Fibroblast of skin of left biceps (primary cell): ENCODE data around the gene OR5B21.

ENCODE experiments used
- DNase-seq, 2 experiments: peaks; one replicate each; pipeline ENCODE4 v3.0.0-alpha.2; 2013; ENCODE audit warnings: low read depth in 2 of 2

Gene OR5B21

GRCh38 chr11:58508005-58508404 is at the start of gene OR5B21:
Gene OR5B21 (minus strand): TSS chr11:58508105. CDS start chr11:58508105, 0 bp downstream.
- DNase-seq, result no peak

DNA sequence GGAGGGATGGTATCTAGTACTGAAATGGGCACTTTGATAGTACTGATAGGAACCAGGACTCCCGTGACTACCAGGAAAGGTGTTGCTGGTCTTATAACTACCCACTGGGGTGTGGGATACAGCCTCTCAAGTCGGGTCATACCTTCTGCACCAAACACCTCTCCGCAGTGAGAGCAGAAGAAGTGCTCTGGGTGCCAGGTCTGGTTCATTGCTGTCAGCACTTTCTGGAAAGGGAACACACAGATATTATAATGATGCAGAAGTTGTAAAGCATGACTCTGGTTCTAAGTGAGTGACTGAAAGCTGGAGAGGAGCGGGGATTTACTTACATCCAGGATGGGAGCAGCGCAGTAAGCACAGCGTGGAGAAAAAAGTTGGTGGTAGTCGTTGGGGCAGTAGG is 41.7 kb upstream of the OR5B21 start:
- no peak for DNase-seq

- no peak for DNase-seq
These were observed 38.9 kb upstream of the OR5B21 start for GRCh38 chr11:58546841-58547240.

GRCh38 chr11:58531865-58532341 is 24.0 kb upstream of the OR5B21 start:
- DNase-seq, result no peak

- no peak for DNase-seq
These were observed 22.3 kb upstream of the OR5B21 start for GRCh38 chr11:58530236-58530635.

DNA sequence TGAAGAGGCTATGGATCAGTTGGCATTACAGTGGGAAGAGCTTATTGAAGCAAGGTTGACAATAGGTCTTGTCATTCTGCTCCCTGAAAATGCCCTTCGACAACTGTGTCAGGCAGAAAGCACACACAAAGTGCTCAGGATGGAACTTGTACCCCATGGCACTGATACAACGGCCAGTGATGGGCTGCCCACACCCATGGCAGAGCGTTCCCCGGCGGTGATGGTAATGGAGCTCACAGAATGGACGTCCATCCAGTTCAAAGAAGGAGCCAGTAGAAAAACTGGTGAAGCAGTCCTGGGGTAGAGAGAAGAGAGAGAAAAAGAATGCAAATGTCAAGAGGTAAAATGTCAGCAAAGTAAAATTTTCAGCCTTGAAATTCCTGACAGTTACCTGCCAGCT is 19.5 kb upstream of the OR5B21 start:
- DNase-seq, result no peak

DNA sequence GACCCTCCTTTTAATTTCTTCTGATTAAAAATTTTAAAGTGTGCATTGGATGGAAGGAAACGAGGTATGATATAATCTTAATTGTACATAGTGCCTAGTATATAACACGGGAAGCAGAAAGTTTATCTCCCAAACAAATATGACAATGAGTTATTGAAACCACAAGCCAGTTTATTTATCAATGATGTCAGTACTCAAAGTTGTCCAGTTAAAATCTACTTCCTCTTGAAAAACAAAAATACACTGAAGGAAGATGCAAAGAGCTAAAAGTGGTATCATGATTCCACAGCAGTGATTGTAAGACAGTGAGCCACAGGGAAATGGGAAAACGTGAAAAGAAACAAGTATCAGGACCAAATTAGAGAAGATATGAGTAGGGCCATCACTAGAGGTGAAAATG is 18.8 kb upstream of the OR5B21 start:
- DNase-seq, result no peak

DNA sequence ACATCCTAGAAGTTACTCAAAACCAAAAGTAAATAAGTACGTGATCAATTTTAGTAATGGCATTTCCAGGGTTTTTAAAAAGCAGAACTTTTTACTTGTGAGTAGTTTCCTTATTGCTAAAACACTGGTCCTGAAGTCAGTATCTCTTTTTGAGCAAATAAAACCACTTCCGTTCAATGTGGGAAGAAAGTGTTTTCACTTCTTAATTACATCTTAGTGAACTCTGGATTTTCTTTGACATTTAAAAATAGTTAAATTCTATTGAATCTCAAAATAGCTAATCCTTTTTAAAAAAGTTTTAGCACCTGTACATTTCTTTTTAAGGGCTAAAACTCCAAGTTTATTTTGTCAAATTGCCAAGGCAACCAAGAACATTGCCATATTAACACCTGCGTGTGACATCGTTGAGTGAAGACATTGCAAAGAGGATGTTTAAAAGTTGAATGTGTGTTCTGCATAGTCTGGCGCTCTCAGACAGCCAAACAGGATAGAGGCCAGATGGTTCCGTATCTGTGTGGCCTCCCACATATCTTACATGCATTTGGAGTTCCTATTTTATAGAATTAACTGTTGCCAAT is 17.2 kb upstream of the OR5B21 start:
- DNase-seq, result no peak

DNA sequence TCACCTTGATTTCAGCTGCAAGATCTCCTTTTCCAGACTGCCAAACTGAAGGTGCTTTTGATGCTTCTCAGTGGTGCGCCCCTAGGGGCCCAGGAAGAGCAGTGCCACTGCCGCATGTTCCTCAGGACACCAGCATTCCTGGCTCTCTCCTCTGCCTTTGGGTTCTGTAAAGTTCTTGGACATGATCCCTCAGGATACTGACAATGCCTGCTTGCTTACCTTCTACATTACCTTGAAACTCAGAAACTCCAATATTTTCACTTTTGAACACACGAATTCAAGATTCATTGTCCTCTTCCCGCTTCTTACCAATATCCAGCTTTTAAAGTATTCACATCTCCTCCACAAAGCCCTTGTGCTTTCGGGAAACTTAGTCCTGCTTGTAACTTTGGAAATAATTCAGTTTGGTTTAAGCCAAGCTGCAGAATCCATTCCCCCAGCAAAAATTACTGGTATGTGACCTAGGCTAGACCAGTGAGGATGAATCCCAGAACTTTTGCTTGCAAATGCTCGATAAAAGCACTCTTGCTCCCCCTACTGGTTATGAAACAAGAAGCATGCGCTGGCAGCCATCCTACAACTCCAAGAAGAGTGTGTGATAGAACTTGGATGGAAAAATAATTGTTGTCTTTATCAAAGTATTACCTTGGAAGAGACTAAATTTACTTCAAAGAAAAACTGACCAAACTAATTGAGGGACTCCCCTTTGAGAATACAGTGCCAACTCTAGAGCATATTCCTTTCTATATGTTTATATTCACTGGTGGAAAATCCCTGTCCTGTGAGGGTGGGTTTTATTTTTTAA is 16.5 kb upstream of the OR5B21 start:
- DNase-seq, result peak; percentile 40 to 54

- peak; percentile 12 to 17 for DNase-seq
These were observed 6.0 kb upstream of the OR5B21 start for GRCh38 chr11:58513747-58514367.

GRCh38 chr11:58511636-58512035 is 3.7 kb upstream of the OR5B21 start:
- no peak for DNase-seq

DNA sequence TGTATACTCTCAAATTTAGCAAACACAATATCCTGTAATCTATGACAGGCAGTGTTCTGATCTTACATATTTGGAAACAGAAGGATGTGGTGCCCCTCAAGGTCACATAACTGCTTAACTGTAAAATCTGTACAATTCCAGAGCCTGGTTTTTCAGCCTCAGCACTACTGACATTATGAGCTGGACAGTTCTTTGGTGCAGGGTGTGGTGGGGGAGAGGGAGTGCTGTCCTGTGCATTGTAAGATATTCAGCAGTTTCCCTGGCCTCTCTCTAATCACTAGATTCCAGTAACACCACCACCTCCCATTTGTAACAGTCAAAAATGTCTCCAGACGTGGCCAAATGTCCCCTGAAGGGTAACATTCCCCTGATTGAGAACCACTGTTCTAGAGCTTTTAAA is 1.8 kb upstream of the OR5B21 start:
- DNase-seq, result no peak

GRCh38 chr11:58508814-58509213 is 909 bp upstream of the OR5B21 start:
- no peak for DNase-seq

DNA sequence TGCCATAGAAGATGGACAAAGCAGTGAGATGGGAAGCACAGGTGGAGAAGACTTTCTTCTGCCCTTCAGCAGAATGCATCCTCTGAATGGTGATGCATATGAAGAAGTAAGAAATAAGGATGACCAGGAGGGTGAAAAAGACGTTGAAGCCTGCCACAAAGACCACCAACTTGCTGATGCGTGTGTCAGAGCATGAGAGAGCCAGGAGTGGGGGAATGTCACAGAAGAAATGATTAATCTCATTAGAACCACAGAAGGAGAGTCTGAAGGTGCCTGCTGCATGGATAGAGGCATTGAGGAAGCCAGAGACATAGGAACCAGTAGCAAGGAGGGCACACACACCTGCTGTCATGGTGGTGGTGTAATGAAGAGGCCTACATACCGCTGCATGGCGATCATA is 550 bp downstream of the OR5B21 start:
- DNase-seq, result no peak

DNA sequence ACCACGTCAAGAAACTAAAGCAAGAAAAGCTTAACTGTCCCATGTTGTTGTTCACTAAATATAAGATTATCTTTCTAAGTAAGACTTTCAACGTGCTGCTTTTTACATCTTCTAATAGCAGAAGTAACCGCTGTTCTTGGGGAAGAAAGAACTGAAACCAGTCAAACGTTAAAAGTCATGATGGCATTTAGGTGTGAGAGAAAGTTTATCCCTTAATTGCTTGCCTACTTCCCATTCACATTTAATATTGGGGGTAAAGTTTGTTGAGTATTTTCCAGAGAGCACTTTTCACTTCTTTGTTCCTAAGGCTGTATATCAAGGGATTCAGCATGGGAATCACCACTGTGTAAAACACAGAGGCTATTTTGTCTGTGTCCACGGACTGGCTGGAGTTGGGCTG is 970 bp downstream of the OR5B21 start:
- DNase-seq, result no peak

DNA sequence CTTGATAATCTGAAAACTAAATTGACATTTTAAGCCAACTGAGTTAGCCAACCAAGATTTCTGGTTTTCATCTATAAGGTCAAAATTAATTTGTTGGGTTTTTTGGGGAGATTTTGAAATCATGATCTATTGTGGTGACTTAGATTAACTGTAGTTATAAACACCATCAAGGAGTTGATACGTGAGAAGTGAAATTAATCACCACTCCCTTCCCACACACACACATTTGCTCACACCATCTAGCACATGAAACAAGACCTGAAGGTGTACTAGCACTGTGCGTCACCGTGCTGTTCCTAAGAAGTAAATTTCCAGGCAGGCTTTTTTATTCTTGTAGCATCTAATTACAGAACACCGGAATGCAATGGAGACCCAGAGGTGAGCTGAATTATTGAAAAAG is 2.1 kb downstream of the OR5B21 start:
- no peak for DNase-seq

GRCh38 chr11:58504232-58504631 is 3.7 kb downstream of the OR5B21 start:
- DNase-seq, result no peak

DNA sequence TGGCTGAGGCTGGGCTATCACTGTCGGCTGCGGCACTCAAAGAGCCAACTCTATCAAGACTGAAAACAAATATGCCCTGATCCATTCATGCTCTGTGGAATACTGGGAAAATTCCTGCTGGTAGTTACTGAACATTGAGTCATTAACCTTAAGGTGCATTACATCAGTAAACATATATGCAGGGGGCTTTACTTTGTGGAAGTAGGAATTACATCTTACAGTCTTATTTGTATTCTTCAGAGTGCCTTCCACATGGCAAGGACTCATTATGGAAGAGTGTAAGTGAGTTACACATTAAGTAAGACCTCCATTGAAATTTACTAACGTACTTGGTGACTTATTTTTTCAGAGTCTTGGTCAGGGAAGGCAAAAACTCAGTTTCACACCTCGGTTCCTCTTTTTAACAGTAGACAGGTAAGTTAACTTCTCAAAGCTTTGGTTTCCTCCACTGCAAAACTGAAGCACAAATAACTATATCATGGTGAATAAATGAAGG is 4.5 kb downstream of the OR5B21 start:
- DNase-seq, result no peak

DNA sequence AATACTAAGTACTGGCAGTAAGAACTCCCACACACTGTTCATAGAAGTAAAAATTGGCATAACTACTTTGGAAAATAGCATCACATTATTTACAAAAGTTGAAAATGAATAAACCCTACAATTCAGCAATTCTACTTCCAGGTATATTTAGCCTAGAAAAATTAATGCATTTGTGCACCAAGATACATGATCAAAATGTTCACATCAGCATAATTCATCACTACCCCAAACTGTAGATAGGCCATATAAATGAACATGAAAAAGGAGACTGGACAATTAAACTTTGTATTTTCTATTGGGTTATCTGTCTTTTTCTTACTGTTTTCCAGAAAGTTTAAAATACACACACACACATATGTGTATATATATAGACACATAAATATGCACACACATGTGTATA is 5.9 kb downstream of the OR5B21 start:
- no peak for DNase-seq

- no peak for DNase-seq
These were observed 9.4 kb downstream of the OR5B21 start for GRCh38 chr11:58498464-58498863.

DNA sequence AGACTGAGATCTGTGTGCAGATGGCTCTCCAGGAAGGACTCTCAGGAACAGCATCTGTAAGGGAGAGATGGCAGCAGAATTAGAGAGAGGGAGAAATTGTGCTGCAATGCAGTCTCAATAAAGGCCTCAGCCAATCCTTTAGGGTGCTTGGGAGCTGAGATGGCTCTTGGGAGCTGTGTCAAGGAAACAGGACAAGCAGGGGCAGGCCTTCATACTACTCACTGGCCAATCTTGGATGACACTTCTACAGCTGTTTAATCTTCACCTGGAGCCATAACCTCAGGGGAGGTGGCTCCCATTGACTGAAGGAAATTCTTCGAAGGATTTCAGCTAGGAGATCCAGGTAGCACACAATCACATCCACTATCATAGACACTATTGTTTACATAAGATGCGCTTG is 10.0 kb downstream of the OR5B21 start:
- no peak for DNase-seq

DNA sequence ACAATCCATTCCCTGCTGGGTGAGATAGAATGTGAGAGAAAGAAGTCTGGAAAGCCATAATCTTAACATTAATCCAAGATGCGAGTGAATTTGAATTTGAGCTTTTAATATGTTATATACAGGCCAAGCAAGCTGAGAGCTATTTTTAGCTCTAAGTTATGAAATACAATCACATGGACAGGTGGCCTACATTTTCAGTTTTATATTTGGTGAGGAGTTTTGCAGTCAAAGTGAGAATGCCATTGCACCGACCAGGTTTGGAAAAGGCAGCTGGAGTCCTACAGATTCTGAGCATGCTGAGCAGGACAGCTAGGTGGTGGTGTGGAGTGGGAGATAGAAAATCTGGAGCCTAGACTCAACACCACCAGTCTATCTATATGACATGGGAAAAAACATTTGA is 12.0 kb downstream of the OR5B21 start:
- DNase-seq, result no peak

DNA sequence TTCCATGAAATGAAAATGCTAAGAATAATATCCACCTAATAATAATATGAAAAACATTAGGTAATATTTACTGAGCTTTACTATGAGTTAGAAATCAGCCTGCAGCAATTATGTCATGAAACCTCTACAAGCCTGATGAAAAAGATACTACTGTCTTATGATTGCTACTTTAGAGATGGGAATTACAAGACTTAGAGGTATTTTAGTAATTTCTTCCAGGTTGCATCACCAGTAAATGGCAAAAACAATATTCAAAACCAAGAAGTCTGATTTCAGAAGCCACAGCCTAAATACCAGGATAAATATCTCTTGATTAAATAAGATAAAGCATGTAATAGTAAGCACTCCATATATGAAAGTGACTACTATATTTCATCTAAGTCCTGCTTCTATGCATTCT is 13.8 kb downstream of the OR5B21 start:
- DNase-seq, result peak in 1 of 2 experiments; percentile 7
